Stimulated activated CD8-positive, alpha-beta memory T cell treated with anti-CD3 and anti-CD28 coated beads, Interleukin-15, amount 100 ng/mL, for 24 hours (primary cell): Measurements from ENCODE around the gene TCF23.
A peak's percentile ranks its signal among the peaks of the same experiment; 100 is the strongest.

Source experiments
- DNase-seq: peaks from one replicate; pipeline ENCODE4 v3.0.0-alpha.2; 2020; ENCODE audit warnings: low read depth

TCF23 gene

GRCh38 chr2:27128668-27129571, 19.9 kb upstream of the TCF23 start:
- DNase-seq, result no peak

GRCh38 chr2:27130396-27130795, 18.4 kb upstream of the TCF23 start:
- no peak for DNase-seq

GRCh38 chr2:27131429-27131828, 17.4 kb upstream of the TCF23 start:
- no peak for DNase-seq

DNA sequence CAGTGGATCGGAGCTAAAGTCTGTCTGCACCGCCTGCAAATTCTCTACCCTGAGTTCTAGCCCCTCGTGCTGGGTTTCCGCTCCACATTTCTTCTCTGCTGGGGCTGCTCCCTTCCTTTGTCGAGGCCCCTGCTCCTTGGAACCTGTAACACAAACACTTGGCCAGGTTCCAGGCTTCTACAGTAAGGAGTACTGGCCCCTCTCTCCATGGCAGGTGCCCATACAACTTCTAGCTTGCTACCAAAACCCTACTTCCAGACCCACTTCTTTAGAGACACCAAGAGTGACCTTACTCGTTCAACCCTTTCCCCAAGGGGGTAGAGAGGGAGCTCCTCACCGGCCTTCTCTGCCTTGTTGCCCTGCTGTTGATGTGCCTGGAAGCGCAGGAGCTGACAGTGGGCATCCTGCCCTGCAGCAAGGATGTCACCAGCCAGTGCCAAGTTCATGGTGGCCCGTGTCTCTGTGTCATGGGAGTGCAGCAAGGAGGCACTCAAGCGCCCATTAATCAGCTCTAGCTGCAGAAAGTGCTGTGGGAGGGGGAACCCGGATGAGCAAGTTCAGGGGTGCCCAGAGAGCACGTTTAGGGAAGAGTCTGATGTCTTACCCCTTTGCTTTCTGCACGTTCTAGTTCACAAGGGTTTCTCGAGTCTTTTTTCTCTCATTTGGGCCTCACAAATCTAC, 15.5 kb upstream of the TCF23 start:
- DNase-seq, result no peak

DNA sequence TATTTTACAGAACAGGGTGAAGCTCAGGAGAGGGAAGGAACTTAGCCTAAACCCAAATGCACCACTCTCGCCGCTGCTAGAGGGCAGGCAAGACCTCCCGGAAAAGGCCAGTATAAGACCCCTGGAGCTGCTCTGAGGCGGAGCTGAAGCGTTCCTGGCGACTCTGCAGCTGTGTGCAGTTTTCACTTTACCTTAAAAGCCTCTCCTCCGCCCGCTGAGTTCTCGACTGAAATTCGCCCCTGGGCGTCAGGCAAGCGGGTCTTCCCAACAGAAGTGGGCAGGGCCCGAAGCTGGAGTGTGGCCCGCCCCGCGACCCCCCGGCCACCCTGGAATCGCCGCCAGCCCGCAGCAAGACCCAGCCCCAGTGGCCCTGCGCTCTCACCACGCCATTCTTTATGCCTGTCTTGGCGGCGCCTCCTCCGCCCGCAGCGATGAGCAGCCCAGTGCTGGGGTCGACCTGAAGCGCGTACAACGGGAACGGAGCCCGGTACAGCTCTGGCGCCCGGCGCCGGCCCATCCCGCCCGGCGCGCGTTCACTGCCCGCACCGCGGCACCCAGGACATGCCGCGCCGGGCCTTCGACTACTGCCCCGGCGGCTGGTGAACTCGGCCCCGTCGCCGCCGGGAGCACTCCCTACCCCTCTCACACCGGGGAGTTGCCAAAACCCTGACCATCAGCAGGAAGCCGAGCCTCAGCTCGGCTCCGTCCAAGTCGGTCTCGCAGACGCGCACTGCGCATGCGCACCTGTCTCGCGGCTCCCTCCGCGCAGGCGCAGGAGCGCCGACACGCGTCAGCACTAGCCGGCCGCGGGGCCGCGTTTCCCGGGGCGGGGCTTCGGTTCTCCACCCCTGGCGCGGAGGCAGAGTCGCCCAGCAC, 14.7 kb upstream of the TCF23 start, which contains the start of gene PREB:
Gene PREB, minus strand, starts transcription at position 732 of the 876 bp plus-strand sequence. Its CDS starts 215 bp downstream, at position 517.
- DNase-seq, result peak; percentile 97

DNA sequence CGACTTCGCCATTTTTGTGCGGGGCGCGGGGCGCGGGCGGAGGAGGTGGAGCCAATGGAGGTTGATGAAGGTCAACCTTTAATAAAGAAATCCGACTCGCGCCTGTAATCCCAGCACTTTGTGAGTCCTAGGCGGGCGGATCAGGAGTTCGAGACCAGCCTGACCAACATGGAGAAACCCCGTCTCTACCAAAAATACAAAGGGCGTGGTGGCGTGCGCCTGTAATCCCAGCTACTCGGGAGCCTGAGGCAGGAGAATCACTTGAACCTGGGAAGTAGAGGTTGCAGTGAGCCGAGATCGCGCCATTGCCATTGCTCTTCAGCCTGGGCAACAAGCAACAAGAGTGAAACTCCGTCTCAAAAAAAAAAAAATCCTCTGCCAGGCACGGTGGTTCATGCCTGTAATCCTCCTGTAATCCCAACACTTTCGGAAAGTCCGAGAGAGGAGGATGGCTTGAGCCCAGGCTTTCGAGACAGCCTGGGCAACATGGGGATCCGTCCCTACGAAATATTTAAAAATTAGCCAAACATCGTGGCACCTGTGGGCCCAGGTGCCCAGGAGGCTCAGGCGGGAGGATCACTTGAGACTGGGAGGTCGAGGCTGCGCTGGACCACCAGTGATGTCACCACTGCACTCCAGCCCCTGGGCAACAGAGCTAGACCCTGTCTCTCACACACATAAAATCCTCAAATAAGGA, 13.9 kb upstream of the TCF23 start:
- no peak for DNase-seq

GRCh38 chr2:27135478-27135955, 13.3 kb upstream of the TCF23 start:
- no peak for DNase-seq

DNA sequence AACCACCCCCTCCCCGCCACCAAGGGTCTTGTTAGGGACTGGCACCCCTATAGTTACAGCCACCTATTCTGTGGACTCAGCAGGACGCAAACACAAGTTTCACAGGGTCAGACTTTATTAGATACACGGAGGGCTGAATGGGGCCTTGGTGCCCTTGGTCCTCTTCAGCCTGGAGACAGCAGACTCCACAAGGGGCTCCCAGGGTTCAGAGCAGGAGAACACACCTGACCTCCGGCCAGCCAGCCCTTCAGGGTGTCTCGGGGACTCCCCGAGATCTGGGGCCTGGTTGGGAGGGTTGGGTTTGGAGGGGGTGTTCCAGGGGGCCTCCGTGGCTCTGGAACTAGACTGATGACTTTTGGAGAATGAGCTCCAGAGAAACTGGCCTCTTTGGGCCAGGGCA, 12.1 kb upstream of the TCF23 start:
- DNase-seq, result no peak

GRCh38 chr2:27137322-27137935, 11.4 kb upstream of the TCF23 start:
- DNase-seq, result no peak

DNA sequence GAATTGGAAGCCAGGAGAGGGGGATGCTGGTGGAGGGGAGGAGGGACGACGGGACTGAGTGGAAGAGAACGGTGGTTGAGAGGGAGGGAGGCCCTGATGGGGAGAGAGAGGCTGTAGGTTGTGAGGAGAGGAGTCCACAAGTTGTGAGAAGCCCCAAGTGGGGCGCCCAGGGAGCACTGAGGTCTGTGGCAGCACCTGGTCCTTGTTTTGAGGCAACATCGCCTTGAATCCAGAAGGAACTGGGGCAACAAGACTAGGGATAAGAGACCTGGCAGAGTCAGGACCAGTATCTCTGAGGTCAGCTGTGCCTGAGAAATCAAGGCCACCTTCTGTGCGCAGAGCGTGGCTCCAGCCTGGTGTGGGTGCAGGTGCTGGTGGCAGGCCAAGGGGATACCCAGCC, 10.7 kb upstream of the TCF23 start:
- DNase-seq, result no peak

- DNase-seq, result no peak
These were observed 9.5 kb upstream of the TCF23 start, which contains the start of gene PRR30 for GRCh38 chr2:27139310-27139709. TSS of gene PRR30 (minus strand) at chr2:27139410. CDS start at chr2:27138329, 1,081 bp downstream.

- no peak for DNase-seq
These were observed 5.5 kb upstream of the TCF23 start for GRCh38 chr2:27143285-27143684.

- no peak for DNase-seq
These were observed 3.1 kb upstream of the TCF23 start for GRCh38 chr2:27145682-27146081.

- DNase-seq, result no peak
These were observed 869 bp upstream of the TCF23 start for GRCh38 chr2:27147935-27148334.

GRCh38 chr2:27149570-27150405, 984 bp downstream of the TCF23 start:
- DNase-seq, result no peak

- no peak for DNase-seq
These were observed 1.9 kb downstream of the TCF23 start for GRCh38 chr2:27150639-27151230.

DNA sequence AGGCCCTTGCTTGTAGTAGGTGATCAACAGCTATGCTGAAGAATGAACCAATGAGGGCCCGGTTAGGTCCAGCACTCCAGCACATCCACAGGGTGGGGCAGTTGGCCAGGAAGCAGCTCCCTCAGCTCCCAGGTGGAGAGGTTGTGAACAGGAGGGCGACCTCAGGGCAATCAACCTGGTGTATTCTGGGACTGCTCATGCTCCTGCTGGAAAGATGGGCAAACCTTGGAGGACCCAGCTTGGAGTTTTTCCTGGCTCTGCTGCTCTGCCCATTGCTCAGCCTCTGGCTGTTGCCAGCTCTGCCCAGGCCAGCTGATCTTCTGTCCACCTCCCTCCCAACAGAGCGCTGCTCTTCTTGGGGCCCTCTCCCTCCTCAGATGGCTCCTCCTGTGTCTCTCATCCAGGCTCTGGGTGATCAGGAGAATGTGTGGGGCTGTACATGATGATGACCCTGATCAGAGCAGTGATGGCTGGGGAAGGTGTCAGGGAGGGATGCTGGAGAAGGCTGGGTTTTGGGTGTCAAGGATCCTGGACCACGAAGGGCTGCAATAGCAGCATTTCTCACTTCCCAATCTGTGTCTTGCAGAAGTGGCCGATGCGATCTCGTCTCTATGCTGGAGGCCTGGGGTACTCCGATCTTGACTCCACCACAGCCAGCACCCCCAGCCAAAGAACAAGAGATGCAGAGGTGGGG, 3.4 kb downstream of the TCF23 start:
- no peak for DNase-seq

- no peak for DNase-seq
These were observed 4.1 kb downstream of the TCF23 start for GRCh38 chr2:27152796-27153464.
